ENCODE data around the gene VDAC1.

DNA sequence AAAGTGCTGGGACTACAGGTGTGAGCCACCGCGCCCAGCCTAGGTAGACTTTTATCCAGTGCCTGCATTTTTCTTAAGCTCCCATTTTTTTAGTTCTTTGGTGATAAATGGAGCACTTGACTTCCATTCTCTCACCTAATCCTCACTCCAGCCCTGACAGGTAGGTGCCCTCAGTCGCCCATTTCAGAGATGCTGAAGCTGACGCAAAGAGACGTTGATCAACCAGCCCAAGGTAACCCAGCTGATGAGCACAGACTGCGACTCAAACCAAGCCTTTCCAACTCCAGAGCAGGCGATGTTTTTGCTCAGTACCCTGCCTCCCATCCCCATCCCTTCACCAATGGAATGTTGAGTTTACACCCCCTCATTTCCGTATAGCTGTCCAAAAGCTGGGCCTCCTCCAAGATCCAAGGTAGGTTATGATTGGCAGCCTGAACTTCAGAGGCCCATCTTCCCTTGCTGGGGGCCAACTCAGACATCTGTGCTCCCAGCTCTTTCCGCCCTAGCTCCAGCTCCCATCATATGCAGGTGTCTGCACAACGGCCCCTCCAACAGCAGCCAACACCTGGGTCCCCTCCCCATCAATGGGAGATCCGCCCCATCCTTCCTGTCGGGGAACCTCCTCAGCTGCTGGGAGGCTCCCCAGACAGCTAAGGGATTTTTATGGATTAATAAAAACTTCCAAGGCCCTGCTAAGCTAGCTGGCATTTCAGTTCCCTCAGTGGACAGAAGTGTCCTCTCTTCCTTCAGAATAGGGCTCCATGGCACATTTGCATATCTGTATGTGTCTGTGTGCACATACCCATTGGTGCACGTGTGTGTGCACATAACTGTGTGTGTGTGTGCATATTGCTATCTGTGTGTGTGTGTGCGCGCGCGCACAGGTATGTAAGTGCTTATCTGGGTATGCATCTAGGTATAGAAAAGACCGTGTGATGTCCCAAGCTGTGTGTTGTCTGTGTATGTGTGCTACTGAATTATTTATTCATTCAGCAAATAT, 39.3 kb upstream of the VDAC1 start:
- TF ChIP-seq, protein P1, sequence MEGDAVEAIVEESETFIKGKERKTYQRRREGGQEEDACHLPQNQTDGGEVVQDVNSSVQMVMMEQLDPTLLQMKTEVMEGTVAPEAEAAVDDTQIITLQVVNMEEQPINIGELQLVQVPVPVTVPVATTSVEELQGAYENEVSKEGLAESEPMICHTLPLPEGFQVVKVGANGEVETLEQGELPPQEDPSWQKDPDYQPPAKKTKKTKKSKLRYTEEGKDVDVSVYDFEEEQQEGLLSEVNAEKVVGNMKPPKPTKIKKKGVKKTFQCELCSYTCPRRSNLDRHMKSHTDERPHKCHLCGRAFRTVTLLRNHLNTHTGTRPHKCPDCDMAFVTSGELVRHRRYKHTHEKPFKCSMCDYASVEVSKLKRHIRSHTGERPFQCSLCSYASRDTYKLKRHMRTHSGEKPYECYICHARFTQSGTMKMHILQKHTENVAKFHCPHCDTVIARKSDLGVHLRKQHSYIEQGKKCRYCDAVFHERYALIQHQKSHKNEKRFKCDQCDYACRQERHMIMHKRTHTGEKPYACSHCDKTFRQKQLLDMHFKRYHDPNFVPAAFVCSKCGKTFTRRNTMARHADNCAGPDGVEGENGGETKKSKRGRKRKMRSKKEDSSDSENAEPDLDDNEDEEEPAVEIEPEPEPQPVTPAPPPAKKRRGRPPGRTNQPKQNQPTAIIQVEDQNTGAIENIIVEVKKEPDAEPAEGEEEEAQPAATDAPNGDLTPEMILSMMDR (IDR thresholded peaks at IDR 0.05): no peak
- no peak for TF ChIP-seq EZH2phosphoT487 (IDR thresholded peaks at IDR 0.05)
- TF ChIP-seq EZH2 (IDR thresholded peaks at IDR 0.05): no peak
